Activated CD4-positive, alpha-beta T cell treated with anti-CD3 and anti-CD28 coated beads, Interleukin-2, amount 50 U/mL, for 4 hours (primary cell): ENCODE results near the gene RASGEF1C.
"Not testable (repeated sequence)": the region's sequence is repeated elsewhere in the genome, so short reads cannot be mapped to it uniquely, and the experiment has no call there.

Experiments
- DNase-seq, 2 experiments: peaks; one replicate each; pipeline ENCODE4 v3.0.0-alpha.2; 2020

The RASGEF1C gene

GRCh38 chr5:180210961-180211760, 2.1 kb upstream of the RASGEF1C start:
- no peak for DNase-seq

DNA sequence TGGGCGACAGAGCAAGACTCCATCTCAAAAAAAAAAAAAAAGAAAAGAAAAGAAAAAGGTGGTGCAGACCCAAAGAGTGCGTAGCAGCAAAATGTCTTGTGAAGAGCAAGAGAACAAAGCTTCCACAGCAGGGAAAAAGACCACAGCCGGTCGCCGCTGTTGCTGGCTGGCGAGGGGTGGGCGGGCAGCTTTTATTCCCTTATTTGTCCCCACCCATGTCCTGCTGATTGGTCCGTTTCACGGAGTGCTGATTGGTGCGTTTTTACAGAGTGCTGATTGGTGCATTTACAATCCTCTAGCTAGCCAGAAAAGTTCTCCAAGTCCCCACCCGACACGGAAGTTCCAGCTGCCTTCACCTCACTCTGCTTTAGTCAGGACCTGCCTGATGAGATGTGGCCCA, 1.1 kb upstream of the RASGEF1C start:
- DNase-seq: not testable (repeated sequence)

- no peak for DNase-seq
These were observed 453 bp downstream of the RASGEF1C start for GRCh38 chr5:180208435-180209081.

GRCh38 chr5:180208038-180208434, 975 bp downstream of the RASGEF1C start:
- DNase-seq: no peak

DNA sequence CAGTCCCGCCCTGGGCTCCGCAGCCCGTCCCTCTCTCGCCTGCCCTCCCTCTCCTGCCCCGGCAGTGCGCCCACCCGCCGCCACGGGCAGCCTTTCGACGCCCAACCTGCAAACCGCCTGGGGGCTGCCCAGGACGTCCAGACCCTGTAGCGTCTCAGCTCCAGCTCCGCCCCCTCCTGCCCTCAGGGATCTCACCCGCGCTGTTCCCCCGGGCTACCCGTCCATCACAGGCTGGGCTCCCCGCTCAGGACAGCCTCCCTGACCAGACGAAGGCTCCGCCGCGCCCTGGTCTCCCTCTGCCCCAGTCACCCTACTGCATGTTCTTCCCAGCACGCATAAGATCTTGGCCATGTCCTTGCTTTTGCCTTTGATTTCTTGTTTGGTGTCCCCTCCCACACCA, 1.4 kb downstream of the RASGEF1C start:
- no peak for DNase-seq

- no peak for DNase-seq
These were observed 2.0 kb downstream of the RASGEF1C start for GRCh38 chr5:180206993-180207392.

GRCh38 chr5:180205916-180206315, 3.1 kb downstream of the RASGEF1C start:
- no peak for DNase-seq

GRCh38 chr5:180204276-180204819, 4.7 kb downstream of the RASGEF1C start:
- no peak for DNase-seq

DNA sequence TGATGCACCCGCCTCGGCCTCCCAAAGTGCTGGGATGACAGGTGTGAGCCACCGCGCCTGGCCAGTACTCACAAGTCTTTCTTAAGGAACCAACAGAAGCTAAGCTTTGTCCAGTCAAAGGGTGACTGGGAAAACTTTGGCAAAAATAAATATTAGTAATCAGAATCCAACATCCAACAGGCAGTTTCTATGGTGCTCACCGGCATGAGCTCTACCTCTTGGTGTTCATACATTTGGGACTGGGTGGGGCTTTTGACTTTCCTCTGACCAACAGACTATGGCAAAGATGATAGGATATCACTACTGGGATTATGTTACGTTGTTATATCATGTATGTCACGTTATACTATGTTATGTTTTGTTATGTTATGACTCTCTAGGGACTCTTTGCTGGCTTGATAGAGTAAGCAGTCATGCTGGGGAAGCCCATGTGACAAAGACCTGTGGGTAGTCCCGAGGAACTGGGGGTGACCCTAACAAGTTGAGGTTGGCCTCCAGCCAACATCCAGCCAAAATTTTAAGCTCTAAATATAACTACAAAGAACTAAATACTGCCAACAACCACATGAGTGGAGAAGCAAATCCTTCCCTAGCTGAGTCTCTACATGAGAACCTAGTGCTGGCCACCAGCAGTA, 6.0 kb downstream of the RASGEF1C start:
- DNase-seq: no peak

GRCh38 chr5:180201051-180201987, 7.7 kb downstream of the RASGEF1C start:
- DNase-seq: no peak

- DNase-seq: no peak
These were observed 9.6 kb downstream of the RASGEF1C start for GRCh38 chr5:180199390-180199789.

DNA sequence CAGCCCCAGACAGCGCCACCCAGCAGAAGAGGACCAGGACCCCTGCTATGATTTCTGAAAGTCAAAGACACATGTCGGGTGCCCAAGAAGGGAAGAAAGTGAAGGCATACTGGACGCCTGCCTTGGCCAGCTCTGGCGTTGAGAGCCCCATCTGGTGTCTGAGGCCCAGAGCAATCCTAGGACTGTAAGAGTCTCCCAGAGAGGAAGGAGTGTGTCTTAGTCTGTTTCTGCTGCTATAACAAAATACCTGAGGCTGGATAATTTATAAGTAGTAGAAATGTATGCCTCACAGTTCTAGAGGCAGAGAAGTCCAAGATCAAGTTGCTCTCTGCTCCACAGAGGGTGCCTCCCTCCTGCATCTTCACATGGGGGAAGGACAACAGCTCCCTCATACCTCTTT, 10.8 kb downstream of the RASGEF1C start:
- no peak for DNase-seq

GRCh38 chr5:180197016-180197702, 11.9 kb downstream of the RASGEF1C start:
- no peak for DNase-seq

GRCh38 chr5:180194410-180195345, 14.3 kb downstream of the RASGEF1C start:
- no peak for DNase-seq

- DNase-seq: no peak
These were observed 15.1 kb downstream of the RASGEF1C start for GRCh38 chr5:180193749-180194375.

- no peak for DNase-seq
These were observed 17.3 kb downstream of the RASGEF1C start for GRCh38 chr5:180191716-180192115.

GRCh38 chr5:180187767-180188166, 21.2 kb downstream of the RASGEF1C start:
- DNase-seq: no peak

GRCh38 chr5:180180846-180181245, 28.2 kb downstream of the RASGEF1C start:
- DNase-seq: no peak

GRCh38 chr5:180180421-180180820, 28.6 kb downstream of the RASGEF1C start:
- no peak for DNase-seq
